Left lung (tissue), 10 donors: ENCODE data around the gene FANCC. TPM values are rescaled to one million over a fixed set of nuclear protein-coding genes. Genes with fewer than 3 reads are reported as not detected.
A peak's percentile ranks its signal among the peaks of the same experiment; 100 is the strongest.

Source experiments
- ATAC-seq: fragments of 200-7000 bp; cut with Tn5 transposase; one replicate; pipeline ENCODE4 v1.9.1; 2020; ENCODE audit warnings: moderate library complexity
- DNase-seq, 4 donors: peaks; one replicate each; pipeline ENCODE4 v3.0.0-alpha.2; 2013 to 2020
- H3K27ac ChIP-seq, 2 donors: fragments of 200-600 bp; sonication (generic) in 1 of 2; one replicate each; pipeline versions ENCODE4 v1.5.0 to v1.8.0; 2020 to 2021
- H3K27me3 ChIP-seq, 2 donors: fragments of 200-600 bp; sonication (generic) in 1 of 2; one replicate each; pipeline versions ENCODE4 v1.5.0 to v1.8.0; 2020 to 2021
- H3K36me3 ChIP-seq, 2 donors: fragments of 200-600 bp; sonication (generic) in 1 of 2; one replicate each; pipeline versions ENCODE4 v1.5.0 to v1.8.0; 2020 to 2021
- H3K4me1 ChIP-seq, 2 donors: fragments of 200-600 bp; one replicate each; pipeline ENCODE4 v1.8.0; 2021
- H3K4me3 ChIP-seq, 2 donors: fragments of 200-600 bp; sonication (generic) in 1 of 2; one replicate each; pipeline versions ENCODE4 v1.5.0 to v1.8.0; 2020 to 2021; ENCODE audit warnings: mild to moderate bottlenecking in 1 of 2
- H3K9me3 ChIP-seq, 2 donors: fragments of 200-600 bp; sonication (generic) in 1 of 2; one replicate each; pipeline versions ENCODE4 v1.5.0 to v1.8.0; 2020 to 2021
- intact Hi-C, 2 donors: fragments of 100-400 bp; cut with DNase I; formaldehyde crosslinking; loops; one replicate each; pipeline versions ENCODE4 v1.11.2 to v1.14.2; 2022
- polyA plus RNA-seq, 6 donors: library from polyadenylated mRNA; unstranded; fragments of 120-200 nt; gene quantifications; one replicate each; pipeline ENCODE4 v1.2.1, GENCODE V29; 2013; ENCODE audit not compliant: insufficient read length in 6 of 6
- total RNA-seq, 2 donors: library from RNA; stranded (reverse); fragmentation: NEBNext Ultra II Directional; extraction: Animal tissue kit (Norgen Biotek cat#: 25700); gene quantifications; one replicate each; pipeline ENCODE4 v1.2.1, GENCODE V29; 2021
- TF ChIP-seq, protein P1 (sequence below), 2 donors: fragments of 200-600 bp; sonication (generic) in 1 of 2; IDR thresholded peaks; one replicate each; pipeline versions ENCODE4 v1.5.0 to v1.8.0; 2021; ENCODE audit warnings: antibody characterized with exemption in 2 of 2
- donor health status: DM: no; HTN: yes; CAD: no.
- donor health status: DM: no; HTN: no; CAD: no.

The FANCC gene
- total and polyA plus RNA-seq, 8 donors, result 11.5 to 27.4 (median 25.7) TPM

DNA sequence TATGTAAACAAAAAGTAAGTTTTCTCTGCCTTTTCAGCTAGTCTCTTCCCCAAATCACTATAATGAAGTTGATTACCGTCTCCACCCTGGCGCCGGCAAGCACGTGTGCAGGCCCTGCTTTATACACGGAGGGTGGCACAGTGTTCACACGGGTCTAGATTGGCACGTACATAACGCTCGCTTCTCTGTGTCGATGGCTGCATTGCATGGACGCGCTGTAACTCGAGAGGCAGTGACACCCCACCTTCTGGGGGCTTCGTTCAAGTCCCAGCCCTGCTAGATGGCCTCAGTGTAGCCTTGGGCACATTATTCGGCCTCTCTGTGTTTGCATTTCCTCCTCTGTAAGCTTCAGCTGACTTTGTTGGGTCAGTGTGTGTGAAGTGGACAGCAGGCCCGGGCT, 223.9 kb downstream of the FANCC start:
- Histone ChIP-seq H3K27me3 (no peaks in the 10 kb centered on the region), H3K36me3 (peaks cover 0 to 7% of the 10 kb centered on the region in 2 donors), H3K4me1 (peaks cover 30 to 35% of the 10 kb centered on the region in 2 donors), H3K4me3 (no peak overlapping the region), H3K9me3 (no peaks in the 10 kb centered on the region), H3K27ac (no peak overlapping the region)
- TF ChIP-seq, protein P1, sequence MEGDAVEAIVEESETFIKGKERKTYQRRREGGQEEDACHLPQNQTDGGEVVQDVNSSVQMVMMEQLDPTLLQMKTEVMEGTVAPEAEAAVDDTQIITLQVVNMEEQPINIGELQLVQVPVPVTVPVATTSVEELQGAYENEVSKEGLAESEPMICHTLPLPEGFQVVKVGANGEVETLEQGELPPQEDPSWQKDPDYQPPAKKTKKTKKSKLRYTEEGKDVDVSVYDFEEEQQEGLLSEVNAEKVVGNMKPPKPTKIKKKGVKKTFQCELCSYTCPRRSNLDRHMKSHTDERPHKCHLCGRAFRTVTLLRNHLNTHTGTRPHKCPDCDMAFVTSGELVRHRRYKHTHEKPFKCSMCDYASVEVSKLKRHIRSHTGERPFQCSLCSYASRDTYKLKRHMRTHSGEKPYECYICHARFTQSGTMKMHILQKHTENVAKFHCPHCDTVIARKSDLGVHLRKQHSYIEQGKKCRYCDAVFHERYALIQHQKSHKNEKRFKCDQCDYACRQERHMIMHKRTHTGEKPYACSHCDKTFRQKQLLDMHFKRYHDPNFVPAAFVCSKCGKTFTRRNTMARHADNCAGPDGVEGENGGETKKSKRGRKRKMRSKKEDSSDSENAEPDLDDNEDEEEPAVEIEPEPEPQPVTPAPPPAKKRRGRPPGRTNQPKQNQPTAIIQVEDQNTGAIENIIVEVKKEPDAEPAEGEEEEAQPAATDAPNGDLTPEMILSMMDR (IDR thresholded peaks at IDR 0.05), result no peak
- ATAC-seq, result no peak
- intact Hi-C loops, result no loop called here
- DNase-seq, result no peak

DNA sequence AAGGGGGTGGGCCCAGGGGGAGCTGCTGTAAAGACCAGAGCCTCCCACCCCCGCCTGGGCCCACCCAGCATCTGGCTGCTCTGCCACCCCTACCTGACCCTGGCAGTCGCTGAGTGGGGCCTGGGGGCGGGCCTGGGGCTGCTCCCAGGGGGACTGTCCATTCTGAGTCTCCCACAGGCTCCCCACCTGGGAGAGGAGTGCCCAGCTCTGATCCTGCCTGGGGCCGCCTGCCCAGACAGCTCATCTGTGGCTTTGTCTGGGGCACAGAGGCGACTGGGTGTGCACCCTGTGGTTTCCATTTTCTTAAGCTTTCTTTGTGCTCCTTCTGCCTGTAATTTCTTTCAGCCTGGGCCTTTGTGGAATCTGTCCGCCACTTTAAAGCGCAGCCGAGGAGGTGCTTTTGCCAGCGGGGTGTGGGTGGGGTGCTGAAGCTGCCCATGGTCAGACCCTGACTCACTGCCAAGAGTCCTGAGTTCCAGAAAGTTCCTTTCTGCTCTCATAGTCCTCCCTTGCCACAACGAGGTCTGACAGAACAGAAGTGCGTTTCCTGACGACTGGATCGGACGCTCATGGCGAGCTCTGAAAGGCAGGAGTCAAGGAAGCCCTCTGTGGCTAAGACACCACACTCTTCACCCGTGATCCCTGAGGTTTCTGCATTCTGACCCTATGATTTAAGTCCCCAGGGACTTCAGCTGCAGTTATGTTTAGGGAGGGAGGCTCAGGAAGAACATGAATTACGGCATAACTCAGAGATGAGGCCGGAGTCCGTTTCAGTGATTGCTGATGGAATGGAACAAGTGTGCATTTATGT, 225.0 kb downstream of the FANCC start:
- TF ChIP-seq, protein P1 (IDR thresholded peaks at IDR 0.05), result no peak
- Histone ChIP-seq H3K4me3 (no peak overlapping the region), H3K9me3 (no peaks in the 10 kb centered on the region), H3K27me3 (no peaks in the 10 kb centered on the region), H3K4me1 (peaks cover 30 to 35% of the 10 kb centered on the region in 2 donors), H3K27ac (peak overlapping the region; percentile 58 to 72), H3K36me3 (peaks cover 0 to 13% of the 10 kb centered on the region in 2 donors)
- DNase-seq, result no peak
- peak; percentile 19 for ATAC-seq
- intact Hi-C loops, result no loop called here

DNA sequence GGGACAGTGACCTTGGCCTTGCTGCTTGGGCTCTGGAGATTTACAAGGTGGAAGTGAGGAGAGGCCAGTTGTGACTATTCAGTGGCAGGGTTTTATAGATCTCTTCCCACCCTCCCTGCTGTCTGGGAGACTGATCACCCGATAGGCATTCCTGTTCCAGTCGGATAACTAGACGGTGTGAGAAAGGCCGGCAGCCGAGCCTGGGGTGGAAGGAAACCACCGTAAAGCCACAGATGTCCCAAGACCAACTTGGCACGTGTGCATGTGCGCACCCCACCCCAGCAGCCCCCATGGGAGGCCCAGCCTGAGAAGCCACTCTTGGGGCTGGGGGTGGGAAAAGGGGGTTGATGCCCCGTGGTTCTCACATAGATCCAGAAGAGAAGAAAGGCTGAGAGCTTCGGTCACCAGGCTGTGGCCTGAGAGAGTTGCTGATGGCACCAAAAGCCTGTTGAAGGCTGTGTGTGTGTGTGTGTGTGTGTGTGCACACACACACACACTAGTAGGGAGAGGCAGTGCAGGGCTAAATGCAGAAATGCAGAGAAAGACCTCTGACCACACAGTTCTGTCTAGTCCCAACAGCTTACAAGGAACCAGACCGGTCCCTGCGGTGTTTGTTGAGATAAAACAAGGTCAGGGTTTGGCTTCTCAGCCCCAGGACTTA, 225.8 kb downstream of the FANCC start:
- Histone ChIP-seq H3K27ac (peak overlapping the region; percentile 58 to 72), H3K36me3 (peaks cover 0 to 18% of the 10 kb centered on the region in 2 donors), H3K9me3 (no peaks in the 10 kb centered on the region), H3K4me1 (peaks cover 30 to 35% of the 10 kb centered on the region in 2 donors), H3K4me3 (no peak overlapping the region), H3K27me3 (no peaks in the 10 kb centered on the region)
- TF ChIP-seq, protein P1 (IDR thresholded peaks at IDR 0.05), result no peak
- ATAC-seq, result peak; percentile 19
- peak in 1 of 4 donors; percentile 33 for DNase-seq
- intact Hi-C loops, result no loop called here

DNA sequence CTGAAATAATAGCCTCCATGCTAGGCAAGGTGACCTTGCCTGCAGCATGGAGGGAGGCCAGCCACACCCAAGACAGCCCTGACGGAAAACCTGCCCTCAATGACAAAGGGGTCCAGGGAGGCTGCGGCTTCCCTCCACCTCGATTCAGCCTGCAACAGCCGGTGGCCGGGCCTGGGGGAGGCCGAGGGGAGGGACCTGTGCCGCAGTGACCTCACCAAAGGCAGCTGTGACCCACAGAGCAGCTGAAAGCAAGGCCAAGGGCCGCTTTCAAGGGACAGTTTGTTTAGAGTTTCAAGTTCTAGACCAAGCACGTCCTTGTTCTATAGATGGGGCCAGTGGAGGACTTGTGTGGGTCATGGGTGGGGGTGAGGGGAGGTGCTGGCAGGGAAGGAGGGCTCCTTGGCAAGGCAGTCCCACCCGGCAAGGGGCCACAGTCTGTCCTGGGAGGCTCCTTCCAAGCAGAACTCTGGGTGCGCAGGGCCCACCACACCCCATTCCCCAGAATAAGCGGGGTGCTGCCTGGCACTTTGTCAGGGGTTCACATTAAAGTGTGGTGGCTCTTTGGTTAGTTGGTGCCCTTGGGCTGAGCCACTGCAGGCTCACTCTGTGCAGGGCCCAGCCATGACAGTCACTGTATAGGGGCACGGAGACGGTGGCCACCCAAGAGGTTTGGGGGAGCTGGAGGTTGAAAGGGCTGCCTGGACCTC, 226.5 kb downstream of the FANCC start:
- peaks cover 0 to 25% of the 10 kb centered on the region in 2 donors for H3K36me3 ChIP-seq
- intact Hi-C loops, result no loop called here
- no peaks in the 10 kb centered on the region for H3K27me3 ChIP-seq
- DNase-seq (no peak), ATAC-seq (no peak)
- peak overlapping the region; percentile 58 to 72 for H3K27ac ChIP-seq
- TF ChIP-seq, protein P1 (IDR thresholded peaks at IDR 0.05), result no peak
- H3K4me1 ChIP-seq, result peaks cover 30 to 35% of the 10 kb centered on the region in 2 donors
- H3K4me3 ChIP-seq, result no peak overlapping the region
- no peaks in the 10 kb centered on the region for H3K9me3 ChIP-seq
